Measurements from ENCODE around the gene CASKIN2.

The CASKIN2 gene

GRCh38 chr17:75535119-75535537, 19.8 kb upstream of the CASKIN2 start:
- no peak overlapping the region for H3K9ac ChIP-seq (ENCODE audit: low read length in 5 of 5)
- no peak overlapping the region for H3K4me3 ChIP-seq (ENCODE audit: low read depth in 1 of 5, low read length in 5 of 5)
- no peaks in the 10 kb centered on the region for H3K4me1 ChIP-seq (ENCODE audit: control insufficient read depth in 5 of 5, insufficient read depth in 5 of 5, low read length in 5 of 5)
- H3K9me3 ChIP-seq (ENCODE audit: control insufficient read depth in 5 of 5, low read length in 5 of 5): no peaks in the 10 kb centered on the region
- H3K27ac ChIP-seq (ENCODE audit: low read depth, low read length): no peak overlapping the region
- H3K36me3 ChIP-seq (ENCODE audit: control insufficient read depth in 5 of 5, insufficient read depth in 5 of 5, low read length in 5 of 5): peaks cover 0 to 2% (median 0%) of the 10 kb centered on the region in 5 donors
- H3K27me3 ChIP-seq (ENCODE audit: control insufficient read depth in 5 of 5, insufficient read depth in 4 of 5, low read length in 5 of 5): no peaks in the 10 kb centered on the region

DNA sequence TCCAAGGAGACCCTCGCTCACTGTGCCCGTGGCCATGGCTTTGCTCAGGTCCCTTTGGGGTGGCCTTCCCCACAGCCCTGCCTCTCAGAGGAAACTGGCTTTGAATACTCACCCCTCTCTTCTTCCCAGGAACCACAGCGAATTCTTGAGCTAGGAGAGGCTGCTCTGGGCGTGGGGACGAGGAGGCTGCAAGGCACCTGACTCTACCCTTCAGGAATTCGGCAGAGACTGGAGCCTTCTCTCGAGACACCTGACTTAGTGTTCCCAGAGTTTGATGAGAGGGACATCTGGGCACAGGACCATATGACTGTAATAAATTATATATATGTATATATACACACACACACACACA, 16.4 kb upstream of the CASKIN2 start:
- peaks cover 0 to 2% (median 0%) of the 10 kb centered on the region in 5 donors for H3K36me3 ChIP-seq (ENCODE audit: control insufficient read depth in 5 of 5, insufficient read depth in 5 of 5, low read length in 5 of 5)
- H3K27ac ChIP-seq (ENCODE audit: low read depth, low read length): no peak overlapping the region
- no peak overlapping the region for H3K4me3 ChIP-seq (ENCODE audit: low read depth in 1 of 5, low read length in 5 of 5)
- H3K9ac ChIP-seq (ENCODE audit: low read length in 5 of 5): no peak overlapping the region
- peaks cover 0 to 1% (median under 1%) of the 10 kb centered on the region in 5 donors for H3K4me1 ChIP-seq (ENCODE audit: control insufficient read depth in 5 of 5, insufficient read depth in 5 of 5, low read length in 5 of 5)
- H3K9me3 ChIP-seq (ENCODE audit: control insufficient read depth in 5 of 5, low read length in 5 of 5): no peaks in the 10 kb centered on the region
- H3K27me3 ChIP-seq (ENCODE audit: control insufficient read depth in 5 of 5, insufficient read depth in 4 of 5, low read length in 5 of 5): no peaks in the 10 kb centered on the region

GRCh38 chr17:75530837-75531720, 15.7 kb upstream of the CASKIN2 start:
- no peak overlapping the region for H3K9ac ChIP-seq (ENCODE audit: low read length in 5 of 5)
- H3K4me3 ChIP-seq (ENCODE audit: low read depth in 1 of 5, low read length in 5 of 5): no peak overlapping the region
- H3K9me3 ChIP-seq (ENCODE audit: control insufficient read depth in 5 of 5, low read length in 5 of 5): no peaks in the 10 kb centered on the region
- peaks cover 0 to 7% (median 7%) of the 10 kb centered on the region in 5 donors for H3K4me1 ChIP-seq (ENCODE audit: control insufficient read depth in 5 of 5, insufficient read depth in 5 of 5, low read length in 5 of 5)
- H3K27ac ChIP-seq (ENCODE audit: low read depth, low read length): no peak overlapping the region
- peaks cover 0 to 2% (median 0%) of the 10 kb centered on the region in 5 donors for H3K36me3 ChIP-seq (ENCODE audit: control insufficient read depth in 5 of 5, insufficient read depth in 5 of 5, low read length in 5 of 5)
- no peaks in the 10 kb centered on the region for H3K27me3 ChIP-seq (ENCODE audit: control insufficient read depth in 5 of 5, insufficient read depth in 4 of 5, low read length in 5 of 5)

- peaks cover 0 to 23% (median 17%) of the 10 kb centered on the region in 5 donors for H3K4me1 ChIP-seq (ENCODE audit: control insufficient read depth in 5 of 5, insufficient read depth in 5 of 5, low read length in 5 of 5)
- peak overlapping the region; percentile 48 to 72 (median 60) for H3K4me3 ChIP-seq (ENCODE audit: low read depth in 1 of 5, low read length in 5 of 5)
- H3K36me3 ChIP-seq (ENCODE audit: control insufficient read depth in 5 of 5, insufficient read depth in 5 of 5, low read length in 5 of 5): peaks cover 0 to 6% (median 6%) of the 10 kb centered on the region in 5 donors
- H3K27ac ChIP-seq (ENCODE audit: low read depth, low read length): no peak overlapping the region
- no peaks in the 10 kb centered on the region for H3K27me3 ChIP-seq (ENCODE audit: control insufficient read depth in 5 of 5, insufficient read depth in 4 of 5, low read length in 5 of 5)
- no peaks in the 10 kb centered on the region for H3K9me3 ChIP-seq (ENCODE audit: control insufficient read depth in 5 of 5, low read length in 5 of 5)
- H3K9ac ChIP-seq (ENCODE audit: low read length in 5 of 5): peak overlapping the region in 3 of 5 donors; percentile 11 to 68 (median 43)
These were observed 11.4 kb upstream of the CASKIN2 start for GRCh38 chr17:75526555-75527270.

DNA sequence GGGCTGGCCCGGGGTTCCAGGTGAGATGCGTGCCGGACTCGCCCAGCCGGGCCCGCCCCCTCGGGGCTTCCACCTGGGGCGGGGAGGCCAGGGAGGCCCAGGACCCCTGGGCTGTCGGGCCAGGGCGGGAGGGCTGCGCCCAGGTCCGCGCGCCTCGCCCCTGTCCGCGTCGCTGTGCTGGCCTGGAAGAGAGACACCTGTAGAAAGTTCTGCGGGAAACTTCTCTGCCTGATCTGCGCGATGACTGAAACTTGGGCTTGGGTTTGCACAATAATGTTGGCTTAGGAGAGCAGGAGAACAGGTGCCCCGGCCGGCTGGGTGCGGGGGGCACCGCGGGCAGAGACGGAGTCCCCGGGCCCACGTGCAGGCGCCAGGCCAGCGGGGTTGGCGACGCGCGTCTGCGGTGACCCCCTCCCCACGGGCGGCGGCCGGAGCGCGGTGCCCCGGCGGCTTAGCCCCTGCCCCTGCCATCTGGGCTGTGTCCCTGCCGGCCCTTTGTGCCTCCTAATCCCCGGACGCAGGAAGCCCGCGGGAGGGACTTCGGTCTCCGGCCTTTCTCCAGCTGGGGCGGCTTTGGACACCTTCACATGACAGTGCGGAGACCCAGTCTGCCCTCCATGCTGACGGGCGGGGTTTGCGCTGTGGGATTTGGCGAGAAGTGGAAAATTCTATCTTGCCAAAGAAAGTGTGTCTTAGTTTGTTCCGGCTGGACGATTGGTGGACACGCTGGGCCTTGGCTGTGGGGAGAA, 10.6 kb upstream of the CASKIN2 start:
- no peaks in the 10 kb centered on the region for H3K27me3 ChIP-seq (ENCODE audit: control insufficient read depth in 5 of 5, insufficient read depth in 4 of 5, low read length in 5 of 5)
- peak overlapping the region in 3 of 5 donors; percentile 39 to 68 (median 43) for H3K9ac ChIP-seq (ENCODE audit: low read length in 5 of 5)
- no peak overlapping the region for H3K27ac ChIP-seq (ENCODE audit: low read depth, low read length)
- H3K36me3 ChIP-seq (ENCODE audit: control insufficient read depth in 5 of 5, insufficient read depth in 5 of 5, low read length in 5 of 5): peaks cover 0 to 13% (median 6%) of the 10 kb centered on the region in 5 donors
- H3K4me3 ChIP-seq (ENCODE audit: low read depth in 1 of 5, low read length in 5 of 5): peak overlapping the region; percentile 48 to 72 (median 60)
- H3K9me3 ChIP-seq (ENCODE audit: control insufficient read depth in 5 of 5, low read length in 5 of 5): no peaks in the 10 kb centered on the region
- H3K4me1 ChIP-seq (ENCODE audit: control insufficient read depth in 5 of 5, insufficient read depth in 5 of 5, low read length in 5 of 5): peaks cover 0 to 23% (median 17%) of the 10 kb centered on the region in 5 donors

DNA sequence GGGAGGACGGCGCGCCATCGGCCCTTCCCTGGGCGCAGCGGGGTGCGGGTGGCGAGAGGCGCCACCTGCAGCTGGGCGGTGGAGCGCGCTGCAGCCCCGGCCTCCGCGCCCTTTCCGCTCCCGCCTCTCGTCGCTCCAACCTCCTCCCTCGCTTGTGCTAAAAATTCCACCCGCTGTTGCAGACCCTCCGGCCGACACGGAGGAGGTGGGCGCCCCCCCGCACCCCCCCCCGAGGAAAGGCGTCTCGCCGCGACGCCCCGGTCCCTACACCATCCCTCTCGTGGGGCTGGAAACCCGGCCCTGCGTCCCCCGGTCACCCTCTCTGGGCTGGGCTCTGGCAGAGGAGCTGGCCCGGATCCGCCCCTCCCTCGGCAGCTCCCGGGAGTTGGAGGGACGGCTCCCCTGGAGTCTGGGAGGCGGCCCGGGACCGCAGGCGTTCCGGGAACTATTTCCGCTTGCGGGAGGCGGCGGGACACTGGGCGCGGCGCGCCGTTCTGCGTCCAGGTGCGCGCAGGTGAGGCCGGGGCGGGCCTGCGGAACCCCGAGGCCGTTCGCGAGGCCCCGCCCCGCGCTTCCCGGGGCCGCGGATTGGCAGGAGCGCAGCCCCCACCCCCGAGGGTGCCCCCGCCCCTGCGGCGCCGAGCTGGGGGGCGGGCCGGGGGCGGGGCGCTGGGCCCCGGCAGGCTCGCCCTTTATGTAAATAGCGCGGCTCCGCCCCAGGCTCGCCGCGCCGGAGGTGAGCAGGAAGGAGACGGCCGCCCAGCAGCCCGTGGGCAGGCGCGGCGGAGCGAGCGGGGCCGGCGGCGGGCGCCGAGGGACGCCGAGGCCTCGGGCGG, 9.9 kb upstream of the CASKIN2 start, which contains the start of gene LLGL2:
TSS of gene LLGL2 (plus strand) at position 728 of the 836 bp plus-strand sequence. CDS start 17,730 bp downstream, outside the sequence.
- H3K27ac ChIP-seq (ENCODE audit: low read depth, low read length): no peak within 1 kb of the TSS
- H3K27me3 ChIP-seq (ENCODE audit: control insufficient read depth in 5 of 5, insufficient read depth in 4 of 5, low read length in 5 of 5): no peaks in the 10 kb centered on the region
- peaks cover 0 to 23% (median 17%) of the 10 kb centered on the region in 5 donors for H3K4me1 ChIP-seq (ENCODE audit: control insufficient read depth in 5 of 5, insufficient read depth in 5 of 5, low read length in 5 of 5)
- H3K9ac ChIP-seq (ENCODE audit: low read length in 5 of 5): peak within 1 kb of the TSS in 3 of 5 donors; percentile 39 to 68 (median 43)
- peaks cover 0 to 13% (median 6%) of the 10 kb centered on the region in 5 donors for H3K36me3 ChIP-seq (ENCODE audit: control insufficient read depth in 5 of 5, insufficient read depth in 5 of 5, low read length in 5 of 5)
- H3K9me3 ChIP-seq (ENCODE audit: control insufficient read depth in 5 of 5, low read length in 5 of 5): no peaks in the 10 kb centered on the region
- H3K4me3 ChIP-seq (ENCODE audit: low read depth in 1 of 5, low read length in 5 of 5): peak within 1 kb of the TSS; percentile 48 to 72 (median 61)

DNA sequence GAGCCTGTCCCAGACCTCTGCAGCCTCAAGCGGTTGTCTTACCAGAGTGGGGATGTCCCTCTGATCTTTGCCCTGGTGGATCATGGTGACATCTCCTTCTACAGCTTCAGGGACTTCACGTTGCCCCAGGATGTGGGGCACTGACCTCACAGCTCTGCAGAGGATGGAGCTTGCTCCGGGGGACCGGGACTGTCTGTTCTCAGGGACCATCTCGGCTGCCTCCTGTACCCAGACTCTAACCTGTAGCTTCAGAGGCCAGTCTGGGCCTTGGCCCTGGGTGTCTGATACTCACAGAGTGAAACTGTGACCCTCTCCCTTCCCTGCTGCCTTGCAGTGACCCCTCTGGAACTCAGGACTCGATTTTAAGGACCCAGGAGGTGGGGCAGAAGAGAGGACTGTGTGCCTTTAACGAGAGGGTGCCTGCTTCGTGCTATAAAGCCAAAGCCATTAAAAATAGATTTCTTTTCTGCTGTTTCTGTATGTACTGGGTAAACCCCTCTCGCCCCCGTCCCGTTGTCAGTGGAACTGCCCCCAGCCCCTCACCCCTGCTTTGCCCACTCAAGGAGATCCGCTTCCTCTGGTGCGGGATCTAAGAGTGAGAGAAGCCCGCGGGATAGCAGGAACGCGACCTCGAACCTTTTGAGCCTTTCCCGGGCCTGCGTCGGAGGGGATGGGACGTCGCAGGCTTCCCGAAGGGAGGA, 9.1 kb upstream of the CASKIN2 start:
- Histone ChIP-seq H3K9me3 (ENCODE audit: control insufficient read depth in 5 of 5, low read length in 5 of 5) (no peaks in the 10 kb centered on the region), H3K27ac (ENCODE audit: low read depth, low read length) (no peak overlapping the region), H3K9ac (ENCODE audit: low read length in 5 of 5) (no peak overlapping the region), H3K27me3 (ENCODE audit: control insufficient read depth in 5 of 5, insufficient read depth in 4 of 5, low read length in 5 of 5) (no peaks in the 10 kb centered on the region), H3K4me3 (ENCODE audit: low read depth in 1 of 5, low read length in 5 of 5) (peak overlapping the region in 4 of 5 donors; percentile 56 to 72 (median 60)), H3K36me3 (ENCODE audit: control insufficient read depth in 5 of 5, insufficient read depth in 5 of 5, low read length in 5 of 5) (peaks cover 0 to 13% (median 9%) of the 10 kb centered on the region in 5 donors), H3K4me1 (ENCODE audit: control insufficient read depth in 5 of 5, insufficient read depth in 5 of 5, low read length in 5 of 5) (peaks cover 0 to 23% (median 17%) of the 10 kb centered on the region in 5 donors)

GRCh38 chr17:75523647-75524046, 8.3 kb upstream of the CASKIN2 start:
- peaks cover 0 to 23% (median 17%) of the 10 kb centered on the region in 5 donors for H3K4me1 ChIP-seq (ENCODE audit: control insufficient read depth in 5 of 5, insufficient read depth in 5 of 5, low read length in 5 of 5)
- no peak overlapping the region for H3K9ac ChIP-seq (ENCODE audit: low read length in 5 of 5)
- H3K27me3 ChIP-seq (ENCODE audit: control insufficient read depth in 5 of 5, insufficient read depth in 4 of 5, low read length in 5 of 5): no peaks in the 10 kb centered on the region
- peaks cover 0 to 18% (median 9%) of the 10 kb centered on the region in 5 donors for H3K36me3 ChIP-seq (ENCODE audit: control insufficient read depth in 5 of 5, insufficient read depth in 5 of 5, low read length in 5 of 5)
- H3K4me3 ChIP-seq (ENCODE audit: low read depth in 1 of 5, low read length in 5 of 5): no peak overlapping the region
- H3K9me3 ChIP-seq (ENCODE audit: control insufficient read depth in 5 of 5, low read length in 5 of 5): no peaks in the 10 kb centered on the region
- H3K27ac ChIP-seq (ENCODE audit: low read depth, low read length): no peak overlapping the region
